HG03280 (cell line): ENCODE results near the gene GRM5.

Source experiments
- ATAC-seq: cut with Tn5 transposase; IDR thresholded peaks from one replicate; pipeline ENCODE4 v1.9.1; 2021; ENCODE audit warnings: mild to moderate bottlenecking, moderate library complexity; ENCODE audit not compliant: unreplicated experiment

The GRM5 gene

DNA sequence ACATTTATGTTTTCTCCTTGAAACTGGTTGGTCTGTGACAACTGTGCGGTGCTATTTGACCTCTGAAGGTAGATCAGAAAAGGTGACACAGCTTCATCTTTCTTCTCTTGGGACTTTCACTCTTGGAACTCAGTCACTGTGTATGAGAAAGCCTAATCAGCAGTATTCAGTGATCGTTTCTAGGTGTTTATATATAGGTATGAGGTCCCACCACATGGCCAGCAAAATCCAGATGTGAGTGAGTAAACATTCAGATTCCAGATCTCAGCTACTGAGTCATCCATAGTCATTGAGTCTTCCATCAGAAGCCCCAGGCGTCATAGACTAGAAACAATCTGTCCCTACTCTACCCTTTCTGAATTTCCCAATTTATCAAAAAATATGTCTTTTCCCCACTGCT, 610.9 kb downstream of the GRM5 start:
- ATAC-seq, result no peak
